DND-41 (cell line): ENCODE data around the gene CRIP1.

Experiments
- ATAC-seq: fragments of 200-7000 bp; cut with Tn5 transposase; 3 replicates; pipeline ENCODE4 v1.9.1; 2021; ENCODE audit warnings: low read depth; ENCODE audit not compliant: insufficient read depth
- DNase-seq: peaks from one replicate; pipeline ENCODE4 v3.0.0-alpha.2; 2020
- H2AFZ ChIP-seq: 2 replicates; pipeline ENCODE4 v1.6.0; 2012; ENCODE audit warnings: low read depth, low read length
- H3K27ac ChIP-seq: 2 replicates; pipeline ENCODE4 v1.5.1; 2012; ENCODE audit warnings: low read length, inconsistent platforms
- H3K27me3 ChIP-seq: fragments of 200-600 bp; sonication (generic); 2 replicates; pipeline ENCODE4 v1.6.0; 2012; ENCODE audit warnings: low read length, mild to moderate bottlenecking, inconsistent platforms; ENCODE audit not compliant: insufficient read depth, poor library complexity
- H3K36me3 ChIP-seq: 2 replicates; pipeline ENCODE4 v1.5.1; 2012; ENCODE audit warnings: low read length, inconsistent platforms; ENCODE audit not compliant: insufficient read depth
- H3K4me1 ChIP-seq: 2 replicates; pipeline ENCODE4 v1.5.1; 2012; ENCODE audit warnings: mild to moderate bottlenecking, low read length; ENCODE audit not compliant: insufficient read depth
- H3K4me2 ChIP-seq: 2 replicates; pipeline ENCODE4 v1.6.0; 2012; ENCODE audit warnings: mild to moderate bottlenecking, moderate library complexity, low read length, inconsistent platforms; ENCODE audit not compliant: insufficient read depth
- H3K4me3 ChIP-seq, 2 experiments: fragments of 200-600 bp in 1 of 2; shearing (Covaris generic) in 1 of 2; 2 replicates each; pipeline ENCODE4 v1.5.1; 2012 to 2016; ENCODE audit warnings: inconsistent platforms in 2 of 2, low read length in 2 of 2, mild to moderate bottlenecking in 2 of 2, low read depth in 1 of 2, moderate library complexity in 1 of 2
- H3K79me2 ChIP-seq: 2 replicates; pipeline ENCODE4 v1.6.0; 2012; ENCODE audit warnings: low read length, inconsistent platforms; ENCODE audit not compliant: insufficient read depth
- H3K9ac ChIP-seq: 2 replicates; pipeline ENCODE4 v1.6.0; 2012; ENCODE audit warnings: low read depth, mild to moderate bottlenecking, inconsistent platforms, low read length, moderate library complexity
- H3K9me3 ChIP-seq: 2 replicates; pipeline ENCODE4 v1.5.1; 2012; ENCODE audit warnings: low read length, moderate library complexity, mild to moderate bottlenecking, inconsistent platforms; ENCODE audit not compliant: insufficient read depth, severe bottlenecking
- H4K20me1 ChIP-seq: 2 replicates; pipeline ENCODE4 v1.6.0; 2012; ENCODE audit warnings: low read length; ENCODE audit not compliant: insufficient read depth
- CTCF ChIP-seq: IDR thresholded peaks from 2 replicates; pipeline ENCODE4 v1.5.1; 2012; ENCODE audit warnings: borderline replicate concordance, low read length, moderate library complexity, mild to moderate bottlenecking; ENCODE audit not compliant: poor library complexity, severe bottlenecking; ENCODE audit errors: extremely low read depth
- EZH2 ChIP-seq: IDR thresholded peaks from 3 replicates; pipeline ENCODE4 v1.6.1; 2012; ENCODE audit warnings: borderline replicate concordance, low read depth, mild to moderate bottlenecking, moderate library complexity, low read length, inconsistent platforms; ENCODE audit not compliant: severe bottlenecking

Gene CRIP1

GRCh38 chr14:105533811-105534498, 47.3 kb downstream of the CRIP1 start:
- Histone ChIP-seq H3K4me1 (peaks cover 7% of the 10 kb centered on the region), H3K27ac (no peak overlapping the region), H3K4me2 (no peak overlapping the region), H3K4me3 (no peak overlapping the region), H4K20me1 (peaks cover 3% of the 10 kb centered on the region; the same call in 1 of the 2 replicates), H3K79me2 (no peaks in the 10 kb centered on the region), H3K9ac (no peak overlapping the region), H3K27me3 (no peaks in the 10 kb centered on the region), H2AFZ (no peak overlapping the region), H3K9me3 (no peaks in the 10 kb centered on the region), H3K36me3 (no peaks in the 10 kb centered on the region)
- no peak for DNase-seq
- no peak for ATAC-seq
- TF ChIP-seq EZH2 (no peak), CTCF (no peak)

- H3K79me2 ChIP-seq: no peaks in the 10 kb centered on the region
- no peaks in the 10 kb centered on the region for H3K36me3 ChIP-seq
- H3K9ac ChIP-seq: no peak overlapping the region
- no peaks in the 10 kb centered on the region for H3K9me3 ChIP-seq
- H3K4me2 ChIP-seq: no peak overlapping the region
- no peaks in the 10 kb centered on the region for H3K27me3 ChIP-seq
- ATAC-seq (no peak), DNase-seq (no peak)
- no peak for TF ChIP-seq CTCF
- TF ChIP-seq EZH2: no peak
- peaks cover 3% of the 10 kb centered on the region; the same call in 1 of the 2 replicates for H4K20me1 ChIP-seq
- H3K27ac ChIP-seq: no peak overlapping the region
- no peak overlapping the region for H2AFZ ChIP-seq
- peaks cover 7% of the 10 kb centered on the region for H3K4me1 ChIP-seq
- H3K4me3 ChIP-seq: no peak overlapping the region
Observed at GRCh38 chr14:105534586-105534985, 47.9 kb downstream of the CRIP1 start.

GRCh38 chr14:105536051-105536450, 49.4 kb downstream of the CRIP1 start:
- Histone ChIP-seq H3K4me2 (no peak overlapping the region), H3K9me3 (no peaks in the 10 kb centered on the region), H3K27me3 (no peaks in the 10 kb centered on the region)

More at GRCh38 chr14:105536051-105536450, 49.4 kb downstream of the CRIP1 start:
- H3K79me2 ChIP-seq: no peaks in the 10 kb centered on the region
- H3K9ac ChIP-seq: no peak overlapping the region
- ATAC-seq: no peak
- peaks cover 7% of the 10 kb centered on the region for H3K4me1 ChIP-seq
- no peak overlapping the region for H3K27ac ChIP-seq
- H3K4me3 ChIP-seq: no peak overlapping the region
- TF ChIP-seq CTCF: no peak
- TF ChIP-seq EZH2: no peak
- H2AFZ ChIP-seq: no peak overlapping the region
- H4K20me1 ChIP-seq: peaks cover 3% of the 10 kb centered on the region; the same call in 1 of the 2 replicates
- no peak for DNase-seq
- no peaks in the 10 kb centered on the region for H3K36me3 ChIP-seq
